GM12878 (cell line): ENCODE data around the gene SELENOO. TPM values are rescaled to one million over a fixed set of nuclear protein-coding genes. Genes with fewer than 3 reads are reported as not detected.

Source experiments
- ATAC-seq: fragments of 200-7000 bp; cut with Tn5 transposase; 3 replicates; pipeline ENCODE4 v1.9.1; 2020; ENCODE audit warnings: mild to moderate bottlenecking, moderate library complexity
- BruUV-seq: library from RNA; stranded (reverse); fragments of 400-500 nt; replicated peaks from 2 replicates; lab custom pipeline; 2021; lab: Mats Ljungman, UMichigan
- CTCF ChIA-PET: fragments of 300-600 bp; sonication (Branson Sonifier 250); formaldehyde crosslinking; extraction: SDS; loops from one replicate; lab custom pipeline; 2021; ENCODE audit warnings: inconsistent platforms; lab: Yijun Ruan, JAX
- POLR2A ChIA-PET: fragments of 350-600 bp; formaldehyde crosslinking; extraction: SDS; loops from one replicate; lab custom pipeline; 2021; ENCODE audit warnings: inconsistent platforms; lab: Charles Lee
- RAD21 ChIA-PET: fragments of 300-600 bp; sonication (Branson Sonifier 250); formaldehyde crosslinking; loops from one replicate; lab custom pipeline; 2023; ENCODE audit warnings: antibody characterized with exemption; ENCODE audit not compliant: unreplicated experiment; lab: Charles Lee
- SMC1A ChIA-PET: fragments of 300-600 bp; sonication (Branson Sonifier 250); formaldehyde crosslinking; loops from one replicate; lab custom pipeline; 2023; ENCODE audit not compliant: unreplicated experiment, uncharacterized antibody; lab: Charles Lee
- DNase-seq: peaks from one replicate; pipeline ENCODE4 v3.0.0-alpha.2; 2011; ENCODE audit warnings: low read depth, low spot score
- FAIRE-seq: peaks from 3 replicates; lab custom pipeline; 2011; peaks lifted over from hg19 to GRCh38; lab: Jason Lieb, UNC
- H2AFZ ChIP-seq: 2 replicates; pipeline ENCODE4 v1.6.0; 2011; ENCODE audit warnings: low read depth, low read length, control low read depth; ENCODE audit not compliant: control insufficient read depth
- H3K27ac ChIP-seq: 2 replicates; pipeline ENCODE4 v1.5.1; 2011; ENCODE audit warnings: control low read depth; ENCODE audit not compliant: control insufficient read depth, insufficient read depth
- H3K27me3 ChIP-seq, 2 experiments: replicated peaks in 1 of 2; 2 replicates each; pipeline versions ENCODE4 v1.6.0 to v1.6.1; 2011; ENCODE audit warnings: low read length in 1 of 2; ENCODE audit not compliant: control insufficient read depth in 2 of 2, insufficient read depth in 2 of 2
- H3K36me3 ChIP-seq, 2 experiments: 2 replicates each; pipeline ENCODE4 v1.5.1; 2011; ENCODE audit warnings: low read length in 1 of 2; ENCODE audit not compliant: control insufficient read depth in 2 of 2, insufficient read depth in 2 of 2
- H3K4me1 ChIP-seq: 2 replicates; pipeline ENCODE4 v1.6.1; 2011; ENCODE audit warnings: mild to moderate bottlenecking, low read length, moderate library complexity, mixed read lengths; ENCODE audit not compliant: control insufficient read depth, insufficient read depth
- H3K4me2 ChIP-seq: 2 replicates; pipeline ENCODE4 v1.6.0; 2011; ENCODE audit warnings: control low read depth; ENCODE audit not compliant: control insufficient read depth, insufficient read depth
- H3K4me3 ChIP-seq: fragments of 200-600 bp; sonication (generic); 2 replicates; pipeline ENCODE4 v1.5.1; 2016
- H3K79me2 ChIP-seq: 2 replicates; pipeline ENCODE4 v1.6.0; 2011; ENCODE audit warnings: low read length; ENCODE audit not compliant: control insufficient read depth, insufficient read depth
- H3K9ac ChIP-seq: 2 replicates; pipeline ENCODE4 v1.8.0; 2011; ENCODE audit warnings: low read length, control low read depth, mixed read lengths; ENCODE audit not compliant: control insufficient read depth, insufficient read depth
- H3K9me3 ChIP-seq: replicated peaks from 3 replicates; pipeline ENCODE4 v1.5.1; 2011; ENCODE audit warnings: mild to moderate bottlenecking, low read length; ENCODE audit not compliant: control insufficient read depth, insufficient read depth
- H4K20me1 ChIP-seq: 2 replicates; pipeline ENCODE4 v1.6.0; 2011; ENCODE audit not compliant: control insufficient read depth, insufficient read depth
- BCL11A ChIP-seq: IDR thresholded peaks from 2 replicates; pipeline ENCODE4 v1.6.1; 2011; ENCODE audit warnings: low read depth, low read length
- E2F4 ChIP-seq: IDR thresholded peaks from 2 replicates; pipeline ENCODE4 v1.6.1; 2012; ENCODE audit warnings: low read depth, low read length, improper control_type of control experiment
- EP300 ChIP-seq, 2 experiments: fragments of 150-350 bp in 1 of 2; IDR thresholded peaks; 2 replicates each; pipeline ENCODE4 v1.6.1; 2011 to 2012; ENCODE audit warnings: low read depth in 2 of 2, low read length in 2 of 2, borderline replicate concordance in 1 of 2, improper control_type of control experiment in 1 of 2, inconsistent platforms in 1 of 2; ENCODE audit not compliant: control insufficient read depth in 1 of 2
- FOXK2 ChIP-seq: fragments of 450-650 bp; IDR thresholded peaks from 2 replicates; pipeline ENCODE4 v1.6.1; 2017; ENCODE audit warnings: mild to moderate bottlenecking, moderate library complexity
- IKZF1 ChIP-seq: fragments of 450-650 bp; conservative IDR thresholded peaks from 2 replicates; pipeline ENCODE4 v1.6.1; 2017; ENCODE audit warnings: antibody characterized with exemption, mild to moderate bottlenecking
- LARP7 ChIP-seq: fragments of 450-650 bp; IDR thresholded peaks from 2 replicates; pipeline ENCODE4 v1.6.1; 2017; ENCODE audit warnings: mild to moderate bottlenecking
- MEF2B ChIP-seq: fragments of 450-650 bp; IDR thresholded peaks from 2 replicates; pipeline ENCODE4 v1.6.1; 2018; ENCODE audit warnings: mild to moderate bottlenecking, moderate library complexity; ENCODE audit not compliant: partially characterized antibody, poor library complexity, severe bottlenecking
- MTA2 ChIP-seq: fragments of 450-650 bp; IDR thresholded peaks from 2 replicates; pipeline ENCODE4 v1.6.1; 2016; ENCODE audit warnings: low read depth, mild to moderate bottlenecking, moderate library complexity
- NR2F1 ChIP-seq: fragments of 450-650 bp; conservative IDR thresholded peaks from 2 replicates; pipeline ENCODE4 v1.6.1; 2017; ENCODE audit warnings: mild to moderate bottlenecking
- RAD51 ChIP-seq: fragments of 450-650 bp; IDR thresholded peaks from 2 replicates; pipeline ENCODE4 v1.6.1; 2016; ENCODE audit warnings: moderate library complexity, mild to moderate bottlenecking, inconsistent platforms
- WGBS: methylation state at CpG from one replicate; pipeline ENCODE4 v1.1.6; 2016; ENCODE audit warnings: low lambda C conversion rate; ENCODE audit not compliant: insufficient replicate concordance, insufficient coverage; ENCODE audit errors: missing lambda C conversion rate; 5-methylcytosine and 5-hydroxymethylcytosine counted together
- in situ Hi-C: fragments of 300-500 bp; cut with MboI; formaldehyde crosslinking; loops from 9 replicates; pipeline ENCODE4 v1.14.3; 2018; ENCODE audit warnings: mixed read lengths
- intact Hi-C: fragments of 100-400 bp; cut with micrococcal nuclease; formaldehyde crosslinking; loops from one replicate; pipeline ENCODE4 v1.14.2; 2022; ENCODE audit not compliant: unreplicated experiment
- polyA plus RNA-seq, 11 experiments: library from polyadenylated mRNA; depleted of rRNA in 4 of 11; unstranded in 6 of 11; stranded (reverse) in 5 of 11; fragments of >200 nt; fragmentation: Nextera tagmentation in 4 of 11; fragmentation: Illumina TruSeq in 1 of 11; extraction: Ambion mirVana in 4 of 11; extraction: Trizol in 1 of 11; gene quantifications; 1 replicate in 1 of 11; 2 replicates in 10 of 11; pipeline versions ENCODE4 v1.2.1 to v1.2.3, GENCODE V29; 2011 to 2016; ENCODE audit warnings: inconsistent platforms in 2 of 11, missing spikeins in 2 of 11, low read depth in 1 of 11
- total RNA-seq, 4 experiments: library from RNA; depleted of rRNA in 3 of 4; stranded (reverse); fragments of >200 nt in 3 of 4; fragmentation: Illumina TruSeq in 1 of 4; extraction: Trizol in 1 of 4; gene quantifications; 2 replicates each; pipeline versions ENCODE4 v1.2.1 to v1.2.3, GENCODE V29; 2013 to 2021
- TF ChIP-seq, protein P1 (sequence below): fragments of 450-650 bp; IDR thresholded peaks from 2 replicates; pipeline ENCODE4 v1.6.1; 2017; ENCODE audit warnings: mild to moderate bottlenecking, moderate library complexity

The SELENOO gene
- total and polyA plus RNA-seq, 10 of the 15 experiments (the other 5 are each of a cell fraction or from before 2014, with no cell fraction given) = 0.42 to 23.3 (median 3.3) TPM

- Histone ChIP-seq H3K9me3 (no peaks in the 10 kb centered on the region), H3K79me2 (no peaks in the 10 kb centered on the region), H3K4me2 (no peak overlapping the region), H2AFZ (no peak overlapping the region), H4K20me1 (no peaks in the 10 kb centered on the region), H3K4me1 (no peaks in the 10 kb centered on the region), H3K9ac (no peak overlapping the region), H3K27ac (no peak overlapping the region), H3K27me3 (peaks cover 2 to 4% of the 10 kb centered on the region in 2 experiments; a peak in 2 of 4 replicates), H3K4me3 (no peak overlapping the region), H3K36me3 (no peaks in the 10 kb centered on the region)
- POLR2A ChIA-PET = no interaction called here
- WGBS = 64% methylated on average over 10 of the region's 10 CpGs
- no TSS peak for BruUV-seq
- no peak for ATAC-seq
- CTCF ChIA-PET = no interaction called here
- SMC1A ChIA-PET = no interaction called here
- no peak for FAIRE-seq
- TF ChIP-seq FOXK2 (no peak), NR2F1 (no peak), MEF2B (no peak), MTA2 (no peak), LARP7 (no peak), IKZF1 (no peak), E2F4 (no peak), RAD51 (no peak), BCL11A (no peak), EP300 (IDR thresholded peaks at IDR 0.05; ENCODE audit: borderline replicate concordance in 1 of 2, control insufficient read depth in 1 of 2, low read depth in 2 of 2, low read length in 2 of 2) (no peak)
- TF ChIP-seq, protein P1, sequence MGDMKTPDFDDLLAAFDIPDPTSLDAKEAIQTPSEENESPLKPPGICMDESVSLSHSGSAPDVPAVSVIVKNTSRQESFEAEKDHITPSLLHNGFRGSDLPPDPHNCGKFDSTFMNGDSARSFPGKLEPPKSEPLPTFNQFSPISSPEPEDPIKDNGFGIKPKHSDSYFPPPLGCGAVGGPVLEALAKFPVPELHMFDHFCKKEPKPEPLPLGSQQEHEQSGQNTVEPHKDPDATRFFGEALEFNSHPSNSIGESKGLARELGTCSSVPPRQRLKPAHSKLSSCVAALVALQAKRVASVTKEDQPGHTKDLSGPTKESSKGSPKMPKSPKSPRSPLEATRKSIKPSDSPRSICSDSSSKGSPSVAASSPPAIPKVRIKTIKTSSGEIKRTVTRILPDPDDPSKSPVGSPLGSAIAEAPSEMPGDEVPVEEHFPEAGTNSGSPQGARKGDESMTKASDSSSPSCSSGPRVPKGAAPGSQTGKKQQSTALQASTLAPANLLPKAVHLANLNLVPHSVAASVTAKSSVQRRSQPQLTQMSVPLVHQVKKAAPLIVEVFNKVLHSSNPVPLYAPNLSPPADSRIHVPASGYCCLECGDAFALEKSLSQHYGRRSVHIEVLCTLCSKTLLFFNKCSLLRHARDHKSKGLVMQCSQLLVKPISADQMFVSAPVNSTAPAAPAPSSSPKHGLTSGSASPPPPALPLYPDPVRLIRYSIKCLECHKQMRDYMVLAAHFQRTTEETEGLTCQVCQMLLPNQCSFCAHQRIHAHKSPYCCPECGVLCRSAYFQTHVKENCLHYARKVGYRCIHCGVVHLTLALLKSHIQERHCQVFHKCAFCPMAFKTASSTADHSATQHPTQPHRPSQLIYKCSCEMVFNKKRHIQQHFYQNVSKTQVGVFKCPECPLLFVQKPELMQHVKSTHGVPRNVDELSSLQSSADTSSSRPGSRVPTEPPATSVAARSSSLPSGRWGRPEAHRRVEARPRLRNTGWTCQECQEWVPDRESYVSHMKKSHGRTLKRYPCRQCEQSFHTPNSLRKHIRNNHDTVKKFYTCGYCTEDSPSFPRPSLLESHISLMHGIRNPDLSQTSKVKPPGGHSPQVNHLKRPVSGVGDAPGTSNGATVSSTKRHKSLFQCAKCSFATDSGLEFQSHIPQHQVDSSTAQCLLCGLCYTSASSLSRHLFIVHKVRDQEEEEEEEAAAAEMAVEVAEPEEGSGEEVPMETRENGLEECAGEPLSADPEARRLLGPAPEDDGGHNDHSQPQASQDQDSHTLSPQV = no peak
- intact Hi-C loops (no loop called here), in situ Hi-C loops (no loop called here)
- DNase-seq = no peak
- RAD21 ChIA-PET = no interaction called here
These were observed 38.3 kb upstream of the SELENOO start for GRCh38 chr22:50162391-50162956.
